Neural crest cell (in vitro differentiated cells): Measurements from ENCODE around the gene OLFM1. TPM values are rescaled to one million over a fixed set of nuclear protein-coding genes. Genes with fewer than 3 reads are reported as not detected.

Experiments
- DNase-seq: peaks from one replicate; pipeline ENCODE4 v3.0.0; 2021; ENCODE audit warnings: low read depth, mixed read lengths, low spot score
- H3K27ac Mint-ChIP-seq: one replicate; pipeline ENCODE4 v1.8.0; 2021; ENCODE audit warnings: mild to moderate bottlenecking, mixed read lengths; ENCODE audit not compliant: unreplicated experiment
- H3K27me3 Mint-ChIP-seq: 2 replicates; pipeline ENCODE4 v1.8.0; 2021; ENCODE audit warnings: low read depth, mild to moderate bottlenecking, mixed read lengths
- H3K36me3 Mint-ChIP-seq: 2 replicates; pipeline ENCODE4 v1.8.0; 2021; ENCODE audit warnings: low read depth, mild to moderate bottlenecking, mixed read lengths
- H3K4me1 Mint-ChIP-seq: 2 replicates; pipeline ENCODE4 v1.8.0; 2021; ENCODE audit warnings: mixed read lengths
- H3K4me3 Mint-ChIP-seq: one replicate; pipeline ENCODE4 v1.8.0; 2021; ENCODE audit warnings: mild to moderate bottlenecking, mixed read lengths
- H3K9me3 Mint-ChIP-seq: 2 replicates; pipeline ENCODE4 v1.8.0; 2021; ENCODE audit warnings: mixed read lengths
- total RNA-seq: library from RNA; stranded (reverse); gene quantifications from 2 replicates; pipeline ENCODE4 v1.2.1, GENCODE V29; 2021
- TF ChIP-seq, protein P1 (sequence below): fragments of 200-600 bp; sonication (generic); conservative IDR thresholded peaks from 2 replicates; pipeline ENCODE4 v1.5.0; 2021; ENCODE audit warnings: antibody characterized with exemption, mild to moderate bottlenecking

OLFM1 gene
- total RNA-seq, 1 donor from 2014 or later = 27.2 TPM

DNA sequence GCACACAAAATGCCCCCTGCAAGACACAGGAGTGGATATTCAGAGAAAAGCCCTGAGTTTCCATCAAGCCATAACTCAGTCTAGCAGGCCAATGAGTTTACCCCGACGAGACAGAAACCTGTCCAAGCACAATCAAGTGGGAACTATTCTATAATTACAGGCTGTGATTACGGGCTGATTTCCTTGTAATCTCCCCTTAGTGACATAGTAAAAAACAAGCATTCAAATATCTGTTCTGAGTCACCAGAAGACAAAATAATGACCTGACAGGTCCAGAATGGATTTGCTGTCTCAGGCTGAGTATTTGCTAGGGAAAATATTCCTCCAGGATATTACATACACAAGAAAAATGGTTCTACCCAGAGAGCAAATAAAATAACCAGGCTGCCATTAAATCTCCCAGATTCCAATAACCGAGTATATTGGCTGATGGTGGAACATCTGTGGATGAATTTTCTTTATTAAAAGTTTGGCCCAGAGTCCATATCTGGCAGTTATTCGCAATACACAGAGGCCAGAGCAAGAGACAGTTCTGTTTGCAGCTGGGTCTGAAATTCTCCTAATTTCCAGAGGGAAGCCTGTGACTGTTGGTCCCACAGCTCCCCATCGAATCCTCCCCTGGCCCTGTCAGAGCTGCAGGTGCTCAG lies 35.8 kb downstream of the OLFM1 start:
- Mint-ChIP-seq H3K27ac (no peak overlapping the region), H3K4me3 (no peak overlapping the region), H3K27me3 (no peaks in the 10 kb centered on the region), H3K4me1 (peaks cover 17% of the 10 kb centered on the region), H3K9me3 (no peaks in the 10 kb centered on the region), H3K36me3 (peaks cover 13% of the 10 kb centered on the region)
- DNase-seq = no peak
- TF ChIP-seq, protein P1, sequence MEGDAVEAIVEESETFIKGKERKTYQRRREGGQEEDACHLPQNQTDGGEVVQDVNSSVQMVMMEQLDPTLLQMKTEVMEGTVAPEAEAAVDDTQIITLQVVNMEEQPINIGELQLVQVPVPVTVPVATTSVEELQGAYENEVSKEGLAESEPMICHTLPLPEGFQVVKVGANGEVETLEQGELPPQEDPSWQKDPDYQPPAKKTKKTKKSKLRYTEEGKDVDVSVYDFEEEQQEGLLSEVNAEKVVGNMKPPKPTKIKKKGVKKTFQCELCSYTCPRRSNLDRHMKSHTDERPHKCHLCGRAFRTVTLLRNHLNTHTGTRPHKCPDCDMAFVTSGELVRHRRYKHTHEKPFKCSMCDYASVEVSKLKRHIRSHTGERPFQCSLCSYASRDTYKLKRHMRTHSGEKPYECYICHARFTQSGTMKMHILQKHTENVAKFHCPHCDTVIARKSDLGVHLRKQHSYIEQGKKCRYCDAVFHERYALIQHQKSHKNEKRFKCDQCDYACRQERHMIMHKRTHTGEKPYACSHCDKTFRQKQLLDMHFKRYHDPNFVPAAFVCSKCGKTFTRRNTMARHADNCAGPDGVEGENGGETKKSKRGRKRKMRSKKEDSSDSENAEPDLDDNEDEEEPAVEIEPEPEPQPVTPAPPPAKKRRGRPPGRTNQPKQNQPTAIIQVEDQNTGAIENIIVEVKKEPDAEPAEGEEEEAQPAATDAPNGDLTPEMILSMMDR = no peak

- Mint-ChIP-seq H3K27me3 (no peaks in the 10 kb centered on the region), H3K4me3 (no peak overlapping the region), H3K4me1 (peaks cover 22% of the 10 kb centered on the region), H3K36me3 (peaks cover 13% of the 10 kb centered on the region), H3K9me3 (no peaks in the 10 kb centered on the region), H3K27ac (no peak overlapping the region)
- TF ChIP-seq, protein P1 = no peak
- no peak for DNase-seq
Observed at GRCh38 chr9:135123773-135124134, 36.3 kb downstream of the OLFM1 start.

GRCh38 chr9:135126451-135127187 lies 39.2 kb downstream of the OLFM1 start:
- H3K9me3 Mint-ChIP-seq = peaks cover 5% of the 10 kb centered on the region
- no peak overlapping the region for H3K4me3 Mint-ChIP-seq
- H3K27me3 Mint-ChIP-seq = no peaks in the 10 kb centered on the region
- peaks cover 22% of the 10 kb centered on the region for H3K4me1 Mint-ChIP-seq
- no peak overlapping the region for H3K27ac Mint-ChIP-seq
- TF ChIP-seq, protein P1 = no peak
- no peak for DNase-seq
- no peaks in the 10 kb centered on the region for H3K36me3 Mint-ChIP-seq

GRCh38 chr9:135127718-135128670 lies 40.5 kb downstream of the OLFM1 start:
- Mint-ChIP-seq H3K27me3 (no peaks in the 10 kb centered on the region), H3K9me3 (peaks cover 5% of the 10 kb centered on the region), H3K36me3 (no peaks in the 10 kb centered on the region), H3K4me1 (peaks cover 29% of the 10 kb centered on the region), H3K4me3 (no peak overlapping the region), H3K27ac (no peak overlapping the region)
- no peak for DNase-seq
- TF ChIP-seq, protein P1 = no peak

- H3K27ac Mint-ChIP-seq = no peak overlapping the region
- TF ChIP-seq, protein P1 = no peak
- H3K27me3 Mint-ChIP-seq = no peaks in the 10 kb centered on the region
- DNase-seq = no peak
- peaks cover 24% of the 10 kb centered on the region for H3K4me1 Mint-ChIP-seq
- peaks cover 5% of the 10 kb centered on the region for H3K9me3 Mint-ChIP-seq
- no peaks in the 10 kb centered on the region for H3K36me3 Mint-ChIP-seq
- no peak overlapping the region for H3K4me3 Mint-ChIP-seq
Observed at GRCh38 chr9:135129137-135129695, 41.7 kb downstream of the OLFM1 start.
